ENCODE data around the gene IL17B.

The IL17B gene

GRCh38 chr5:149364719-149365118 lies 14.4 kb downstream of the IL17B start:
- H3K27ac ChIP-seq (ENCODE audit: poor library complexity, severe bottlenecking), result no peak overlapping the region
- H3K9me3 ChIP-seq (ENCODE audit: severe bottlenecking), result no peaks in the 10 kb centered on the region
- H3K27me3 ChIP-seq (ENCODE audit: insufficient read depth, poor library complexity, severe bottlenecking), result no peaks in the 10 kb centered on the region
- ATAC-seq (ENCODE audit: low read depth) (no peak), DNase-seq (ENCODE audit: low spot score) (no peak)
- H3K4me3 ChIP-seq (ENCODE audit: severe bottlenecking), result no peak overlapping the region
- TF ChIP-seq, protein P1, sequence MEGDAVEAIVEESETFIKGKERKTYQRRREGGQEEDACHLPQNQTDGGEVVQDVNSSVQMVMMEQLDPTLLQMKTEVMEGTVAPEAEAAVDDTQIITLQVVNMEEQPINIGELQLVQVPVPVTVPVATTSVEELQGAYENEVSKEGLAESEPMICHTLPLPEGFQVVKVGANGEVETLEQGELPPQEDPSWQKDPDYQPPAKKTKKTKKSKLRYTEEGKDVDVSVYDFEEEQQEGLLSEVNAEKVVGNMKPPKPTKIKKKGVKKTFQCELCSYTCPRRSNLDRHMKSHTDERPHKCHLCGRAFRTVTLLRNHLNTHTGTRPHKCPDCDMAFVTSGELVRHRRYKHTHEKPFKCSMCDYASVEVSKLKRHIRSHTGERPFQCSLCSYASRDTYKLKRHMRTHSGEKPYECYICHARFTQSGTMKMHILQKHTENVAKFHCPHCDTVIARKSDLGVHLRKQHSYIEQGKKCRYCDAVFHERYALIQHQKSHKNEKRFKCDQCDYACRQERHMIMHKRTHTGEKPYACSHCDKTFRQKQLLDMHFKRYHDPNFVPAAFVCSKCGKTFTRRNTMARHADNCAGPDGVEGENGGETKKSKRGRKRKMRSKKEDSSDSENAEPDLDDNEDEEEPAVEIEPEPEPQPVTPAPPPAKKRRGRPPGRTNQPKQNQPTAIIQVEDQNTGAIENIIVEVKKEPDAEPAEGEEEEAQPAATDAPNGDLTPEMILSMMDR (IDR thresholded peaks at IDR 0.05; ENCODE audit: poor library complexity, severe bottlenecking), result no peak
- H3K4me1 ChIP-seq (ENCODE audit: insufficient read depth, poor library complexity, severe bottlenecking), result no peaks in the 10 kb centered on the region
- H3K36me3 ChIP-seq (ENCODE audit: low read depth), result no peaks in the 10 kb centered on the region

GRCh38 chr5:149363936-149364335 lies 15.2 kb downstream of the IL17B start:
- H3K4me3 ChIP-seq (ENCODE audit: severe bottlenecking), result no peak overlapping the region
- H3K27ac ChIP-seq (ENCODE audit: poor library complexity, severe bottlenecking), result no peak overlapping the region
- no peaks in the 10 kb centered on the region for H3K36me3 ChIP-seq (ENCODE audit: low read depth)
- DNase-seq (ENCODE audit: low spot score) (no peak), ATAC-seq (ENCODE audit: low read depth) (no peak)
- H3K27me3 ChIP-seq (ENCODE audit: insufficient read depth, poor library complexity, severe bottlenecking), result no peaks in the 10 kb centered on the region
- H3K4me1 ChIP-seq (ENCODE audit: insufficient read depth, poor library complexity, severe bottlenecking), result no peaks in the 10 kb centered on the region
- TF ChIP-seq, protein P1 (IDR thresholded peaks at IDR 0.05; ENCODE audit: poor library complexity, severe bottlenecking), result no peak
- no peaks in the 10 kb centered on the region for H3K9me3 ChIP-seq (ENCODE audit: severe bottlenecking)

- TF ChIP-seq, protein P1 (IDR thresholded peaks at IDR 0.05; ENCODE audit: poor library complexity, severe bottlenecking), result no peak
- H3K27me3 ChIP-seq (ENCODE audit: insufficient read depth, poor library complexity, severe bottlenecking), result no peaks in the 10 kb centered on the region
- no peaks in the 10 kb centered on the region for H3K4me1 ChIP-seq (ENCODE audit: insufficient read depth, poor library complexity, severe bottlenecking)
- no peaks in the 10 kb centered on the region for H3K9me3 ChIP-seq (ENCODE audit: severe bottlenecking)
- ATAC-seq (ENCODE audit: low read depth) (no peak), DNase-seq (ENCODE audit: low spot score) (no peak)
- H3K4me3 ChIP-seq (ENCODE audit: severe bottlenecking), result no peak overlapping the region
- H3K27ac ChIP-seq (ENCODE audit: poor library complexity, severe bottlenecking), result no peak overlapping the region
- no peaks in the 10 kb centered on the region for H3K36me3 ChIP-seq (ENCODE audit: low read depth)
These were observed 15.7 kb downstream of the IL17B start for GRCh38 chr5:149363358-149363757.

DNA sequence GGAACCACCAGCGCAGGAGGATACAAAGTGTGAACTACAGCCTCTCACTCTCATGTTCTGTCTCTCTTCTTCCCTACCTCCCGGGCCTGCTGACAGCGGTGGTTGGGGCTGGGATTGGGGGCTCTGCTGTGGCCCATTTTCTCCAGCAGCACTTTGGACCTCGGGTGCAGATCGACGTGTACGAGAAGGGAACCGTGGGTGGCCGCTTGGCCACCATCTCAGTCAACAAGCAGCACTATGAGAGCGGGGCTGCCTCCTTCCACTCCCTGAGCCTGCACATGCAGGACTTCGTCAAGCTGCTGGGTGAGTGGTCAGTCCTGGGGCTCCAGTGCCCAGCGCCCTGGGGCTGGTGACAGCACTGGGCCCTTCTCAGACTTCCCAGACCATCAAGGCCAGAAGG lies 16.6 kb downstream of the IL17B start:
- H3K36me3 ChIP-seq (ENCODE audit: low read depth), result no peaks in the 10 kb centered on the region
- H3K9me3 ChIP-seq (ENCODE audit: severe bottlenecking), result no peaks in the 10 kb centered on the region
- H3K4me3 ChIP-seq (ENCODE audit: severe bottlenecking), result no peak overlapping the region
- no peaks in the 10 kb centered on the region for H3K4me1 ChIP-seq (ENCODE audit: insufficient read depth, poor library complexity, severe bottlenecking)
- H3K27ac ChIP-seq (ENCODE audit: poor library complexity, severe bottlenecking), result no peak overlapping the region
- DNase-seq (ENCODE audit: low spot score) (no peak), ATAC-seq (ENCODE audit: low read depth) (no peak)
- TF ChIP-seq, protein P1 (IDR thresholded peaks at IDR 0.05; ENCODE audit: poor library complexity, severe bottlenecking), result no peak
- H3K27me3 ChIP-seq (ENCODE audit: insufficient read depth, poor library complexity, severe bottlenecking), result no peaks in the 10 kb centered on the region

GRCh38 chr5:149360272-149360671 lies 18.8 kb downstream of the IL17B start:
- no peak for DNase-seq (ENCODE audit: low spot score)
- TF ChIP-seq, protein P1 (IDR thresholded peaks at IDR 0.05; ENCODE audit: poor library complexity, severe bottlenecking), result no peak
- Histone ChIP-seq H3K9me3 (ENCODE audit: severe bottlenecking) (no peaks in the 10 kb centered on the region), H3K36me3 (ENCODE audit: low read depth) (peaks cover 4% of the 10 kb centered on the region; the same call in 1 of the 2 replicates), H3K27ac (ENCODE audit: poor library complexity, severe bottlenecking) (no peak overlapping the region), H3K27me3 (ENCODE audit: insufficient read depth, poor library complexity, severe bottlenecking) (no peaks in the 10 kb centered on the region), H3K4me3 (ENCODE audit: severe bottlenecking) (no peak overlapping the region), H3K4me1 (ENCODE audit: insufficient read depth, poor library complexity, severe bottlenecking) (peaks cover 5% of the 10 kb centered on the region)
- ATAC-seq (ENCODE audit: low read depth), result no peak

Measured in RWPE2 (cell line).